Liver (tissue), 9 donors: ENCODE results near the gene USP17L19. TPM values are rescaled to one million over a fixed set of nuclear protein-coding genes. Genes with fewer than 3 reads are reported as not detected.
"Not testable (repeated sequence)": the region's sequence is repeated elsewhere in the genome, so short reads cannot be mapped to it uniquely, and the experiment has no call there.

Experiments
- DNase-seq: peaks from one replicate; pipeline ENCODE4 v3.0.0-alpha.2; 2017; ENCODE audit warnings: low spot score
- H3K27ac ChIP-seq, 2 donors: one replicate each; pipeline ENCODE4 v1.7.0; 2013; ENCODE audit warnings: inconsistent platforms in 2 of 2, low read length in 2 of 2, control low read depth in 1 of 2, low read depth in 1 of 2, mild to moderate bottlenecking in 1 of 2
- H3K27me3 ChIP-seq, 4 donors: one replicate each; pipeline versions ENCODE4 v1.6.1 to v1.7.0; 2013; ENCODE audit warnings: low read length in 3 of 4, inconsistent platforms in 1 of 4, mild to moderate bottlenecking in 1 of 4, moderate library complexity in 1 of 4; ENCODE audit not compliant: control insufficient read depth in 4 of 4, insufficient read depth in 4 of 4
- H3K36me3 ChIP-seq, 4 donors: one replicate each; pipeline versions ENCODE4 v1.6.1 to v1.7.0; 2013; ENCODE audit warnings: low read length in 3 of 4, mild to moderate bottlenecking in 3 of 4, low read depth in 1 of 4, moderate library complexity in 1 of 4; ENCODE audit not compliant: control insufficient read depth in 4 of 4, insufficient read depth in 3 of 4
- H3K4me1 ChIP-seq, 4 donors: one replicate each; pipeline versions ENCODE4 v1.6.1 to v1.7.0; 2013; ENCODE audit warnings: low read length in 3 of 4, mild to moderate bottlenecking in 3 of 4, moderate library complexity in 1 of 4; ENCODE audit not compliant: control insufficient read depth in 4 of 4, insufficient read depth in 4 of 4
- H3K4me3 ChIP-seq, 3 donors: one replicate each; pipeline versions ENCODE4 v1.6.1 to v1.7.0; 2013; ENCODE audit warnings: low read length in 3 of 3, control low read depth in 1 of 3, low read depth in 1 of 3, mild to moderate bottlenecking in 1 of 3
- H3K9ac ChIP-seq, 2 donors: one replicate each; pipeline ENCODE4 v1.7.0; 2013; ENCODE audit warnings: low read length in 2 of 2, mild to moderate bottlenecking in 2 of 2, moderate library complexity in 2 of 2, control low read depth in 1 of 2, low read depth in 1 of 2
- H3K9me3 ChIP-seq, 4 donors: one replicate each; pipeline versions ENCODE4 v1.6.1 to v1.7.0; 2013; ENCODE audit warnings: low read length in 3 of 4; ENCODE audit not compliant: control insufficient read depth in 4 of 4
- WGBS: extraction: QIAGEN DNeasy Blood & Tissue Kit; methylation state at CpG from one replicate; pipeline ENCODE4 v1.1.7; 2013; 5-methylcytosine and 5-hydroxymethylcytosine counted together
- polyA plus RNA-seq, 2 donors: library from polyadenylated mRNA; stranded (reverse) in 1 of 2; unstranded in 1 of 2; fragments of 200-250 nt in 1 of 2; fragments of >200 nt in 1 of 2; fragmentation: Nextera tagmentation in 1 of 2; extraction: Ambion mirVana in 1 of 2; gene quantifications; one replicate each; pipeline versions ENCODE4 v1.2.1 to v1.2.3, GENCODE V29; 2013 to 2015
- total RNA-seq, 2 donors: library from RNA; depleted of rRNA; stranded (reverse); fragments of >200 nt; gene quantifications; one replicate each; pipeline ENCODE4 v1.2.3, GENCODE V29; 2014
- donor health status: healthy.
- donor health status: healthy.
- donor health status: healthy.
- donor health status: healthy.
- donor health status: healthy.

Gene USP17L19
- total and polyA plus RNA-seq, 4 donors, result not detected

DNA sequence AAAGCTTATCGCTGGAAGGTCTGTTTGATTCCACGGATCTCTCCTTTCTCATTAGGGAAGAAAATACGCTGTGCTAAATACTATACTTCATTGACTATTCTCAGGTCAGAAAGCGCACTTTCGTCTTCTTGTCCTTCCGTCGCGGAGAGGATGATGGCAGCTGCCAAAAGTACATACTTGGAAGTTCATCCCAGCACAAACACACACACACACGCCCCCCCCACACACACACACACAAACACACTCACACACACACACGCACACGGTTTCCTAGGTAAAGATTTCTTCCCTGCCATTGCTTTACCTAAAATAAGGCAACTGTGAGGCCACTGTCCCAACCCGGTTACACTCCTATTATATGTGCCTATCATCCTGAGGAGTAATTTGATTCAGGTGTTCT, 14.7 kb upstream of the USP17L19 start:
- H3K27ac ChIP-seq, H3K4me1 ChIP-seq, H3K9ac ChIP-seq, H3K9me3 ChIP-seq, H3K36me3 ChIP-seq, H3K4me3 ChIP-seq, H3K27me3 ChIP-seq: not testable (repeated sequence)
- DNase-seq, result peak; percentile 23
- 81% methylated on average over 11 of the region's 12 CpGs for WGBS

DNA sequence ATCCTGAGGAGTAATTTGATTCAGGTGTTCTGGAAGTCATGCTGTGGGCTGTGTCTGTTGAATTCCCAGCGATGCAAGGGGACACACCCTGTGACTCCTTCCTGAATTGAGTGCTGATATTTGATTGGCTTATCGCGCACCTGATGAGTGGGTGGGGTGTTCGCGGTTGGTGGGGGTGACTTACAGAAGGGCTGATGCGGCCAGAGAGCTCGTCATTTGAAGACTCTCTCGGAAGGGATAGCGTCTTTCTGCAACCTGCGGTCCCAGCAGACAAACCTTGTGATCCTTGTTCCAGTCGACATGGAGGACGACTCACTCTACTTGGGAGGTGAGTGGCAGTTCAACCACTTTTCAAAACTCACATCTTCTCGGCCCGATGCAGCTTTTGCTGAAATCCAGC, 9.6 kb upstream of the USP17L19 start, which contains the start of gene USP17L17:
Gene USP17L17, plus strand, starts transcription at position 301 of the 400 bp plus-strand sequence. Its CDS starts 0 bp downstream, at position 301.
- H3K9ac ChIP-seq, H3K4me3 ChIP-seq, H3K4me1 ChIP-seq, H3K27me3 ChIP-seq, H3K27ac ChIP-seq, H3K36me3 ChIP-seq, DNase-seq, H3K9me3 ChIP-seq: not testable (repeated sequence)
- WGBS, result 90% methylated on average over 5 of the region's 14 CpGs

DNA sequence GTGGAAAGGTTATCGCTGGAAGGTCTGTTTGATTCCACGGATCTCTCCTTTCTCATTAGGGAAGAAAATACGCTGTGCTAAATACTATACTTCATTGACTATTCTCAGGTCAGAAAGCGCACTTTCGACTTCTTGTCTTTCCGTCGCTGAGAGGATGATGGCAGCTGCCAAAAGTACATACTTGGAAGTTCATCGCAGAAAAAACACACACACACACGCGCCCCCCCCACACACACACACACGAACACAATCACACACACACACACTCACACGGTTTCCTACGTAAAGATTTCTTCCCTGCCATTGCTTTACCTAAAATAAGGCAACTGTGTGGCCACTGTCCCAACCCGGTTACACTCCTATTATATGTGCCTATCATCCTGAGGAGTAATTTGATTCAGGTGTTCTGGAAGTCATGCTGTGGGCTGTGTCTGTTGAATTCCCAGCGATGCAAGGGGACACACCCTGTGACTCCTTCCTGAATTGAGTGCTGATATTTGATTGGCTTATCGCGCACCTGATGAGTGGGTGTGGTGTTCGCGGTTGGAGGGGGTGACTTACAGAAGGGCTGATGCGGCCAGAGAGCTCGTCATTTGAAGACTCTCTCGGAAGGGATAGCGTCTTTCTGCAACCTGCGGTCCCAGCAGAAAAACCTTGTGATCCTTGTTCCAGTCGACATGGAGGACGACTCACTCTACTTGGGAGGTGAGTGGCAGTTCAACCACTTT, 5.1 kb upstream of the USP17L19 start, which contains the start of gene USP17L18:
Gene USP17L18, plus strand, starts transcription at position 678 of the 728 bp plus-strand sequence. Its CDS starts 0 bp downstream, at position 678.
- WGBS, result 83% methylated on average over 21 of the region's 26 CpGs
- not testable (repeated sequence) for H3K27me3 ChIP-seq, H3K9ac ChIP-seq, H3K9me3 ChIP-seq, H3K4me1 ChIP-seq, H3K27ac ChIP-seq, H3K4me3 ChIP-seq, H3K36me3 ChIP-seq
- DNase-seq, result peak; percentile 35

GRCh38 chr4:9257824-9258223, 4.6 kb downstream of the USP17L19 start, which contains the start of gene USP17L20:
Gene USP17L20 (plus strand): TSS chr4:9258124. CDS start chr4:9258124, 0 bp downstream.
- WGBS, result no CpG with 5 or more reads among the region's 15 CpGs
- H3K4me3 ChIP-seq, result not testable (repeated sequence)

GRCh38 chr4:9262572-9262971, 9.4 kb downstream of the USP17L19 start, which contains the start of gene USP17L21:
Gene USP17L21 (plus strand): TSS chr4:9262872. CDS start chr4:9262872, 0 bp downstream.
- H3K9me3 ChIP-seq, H3K36me3 ChIP-seq, H3K4me1 ChIP-seq, H3K27ac ChIP-seq, H3K27me3 ChIP-seq, DNase-seq, H3K9ac ChIP-seq, H3K4me3 ChIP-seq: not testable (repeated sequence)
- no CpG with 5 or more reads among the region's 13 CpGs for WGBS

More at GRCh38 chr4:9257824-9258223, 4.6 kb downstream of the USP17L19 start, which contains the start of gene USP17L20:
- not testable (repeated sequence) for DNase-seq, H3K9ac ChIP-seq, H3K9me3 ChIP-seq, H3K4me1 ChIP-seq, H3K36me3 ChIP-seq, H3K27me3 ChIP-seq, H3K27ac ChIP-seq

GRCh38 chr4:9267319-9267718, 14.1 kb downstream of the USP17L19 start, which contains the start of gene USP17L22:
Gene USP17L22 (plus strand): TSS chr4:9267619. CDS start chr4:9267619, 0 bp downstream.
- not testable (repeated sequence) for H3K27me3 ChIP-seq, H3K4me3 ChIP-seq, H3K9ac ChIP-seq, H3K9me3 ChIP-seq, H3K36me3 ChIP-seq, H3K4me1 ChIP-seq, DNase-seq, H3K27ac ChIP-seq
- WGBS, result no CpG with 5 or more reads among the region's 15 CpGs

DNA sequence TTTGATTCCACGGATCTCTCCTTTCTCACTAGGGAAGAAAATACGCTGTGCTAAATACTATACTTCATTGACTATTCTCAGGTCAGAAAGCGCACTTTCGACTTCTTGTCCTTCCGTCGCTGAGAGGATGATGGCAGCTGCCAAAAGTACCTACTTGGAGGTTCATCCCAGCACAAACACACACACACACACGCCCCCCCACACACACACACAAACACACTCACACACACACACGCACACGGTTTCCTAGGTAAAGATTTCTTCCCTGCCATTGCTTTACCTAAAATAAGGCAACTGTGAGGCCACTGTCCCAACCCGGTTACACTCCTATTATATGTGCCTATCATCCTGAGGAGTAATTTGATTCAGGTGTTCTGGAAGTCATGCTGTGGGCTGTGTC, 18.5 kb downstream of the USP17L19 start:
- WGBS, result 79% methylated on average over 5 of the region's 10 CpGs
- not testable (repeated sequence) for H3K27ac ChIP-seq, H3K36me3 ChIP-seq, H3K4me3 ChIP-seq, H3K4me1 ChIP-seq, H3K27me3 ChIP-seq, DNase-seq, H3K9ac ChIP-seq, H3K9me3 ChIP-seq
